Lower lobe of right lung (tissue), 2 donors: ENCODE data around the gene GNG7. TPM values are rescaled to one million over a fixed set of nuclear protein-coding genes. Genes with fewer than 3 reads are reported as not detected.
"Not testable (repeated sequence)": the region's sequence is repeated elsewhere in the genome, so short reads cannot be mapped to it uniquely, and the experiment has no call there.

ENCODE experiments used
- ATAC-seq, 2 donors: fragments of 200-7000 bp; cut with Tn5 transposase; one replicate each; pipeline ENCODE4 v1.9.1; 2020 to 2022; ENCODE audit warnings: mild to moderate bottlenecking in 2 of 2, moderate library complexity in 2 of 2
- DNase-seq: peaks from one replicate; pipeline ENCODE4 v3.0.0-alpha.2; 2020
- H3K27ac ChIP-seq: fragments of 200-600 bp; one replicate; pipeline ENCODE4 v1.8.0; 2022
- H3K27me3 ChIP-seq: fragments of 200-600 bp; one replicate; pipeline ENCODE4 v1.8.0; 2022; ENCODE audit warnings: low read depth
- H3K36me3 ChIP-seq: fragments of 200-600 bp; one replicate; pipeline ENCODE4 v1.8.0; 2022; ENCODE audit warnings: mild to moderate bottlenecking
- H3K4me1 ChIP-seq: fragments of 200-600 bp; one replicate; pipeline ENCODE4 v1.8.0; 2022
- H3K4me3 ChIP-seq: fragments of 200-600 bp; one replicate; pipeline ENCODE4 v1.8.0; 2022; ENCODE audit warnings: mild to moderate bottlenecking
- H3K9me3 ChIP-seq: fragments of 200-600 bp; one replicate; pipeline ENCODE4 v1.8.0; 2022
- CTCF ChIP-seq: fragments of 200-600 bp; IDR thresholded peaks from one replicate; pipeline ENCODE4 v1.8.0; 2022; ENCODE audit warnings: antibody characterized with exemption, mild to moderate bottlenecking
- intact Hi-C: fragments of 100-400 bp; cut with DNase I; formaldehyde crosslinking; loops from one replicate; pipeline ENCODE4 v1.11.0; 2022
- total RNA-seq: library from RNA; stranded (reverse); fragmentation: NEBNext Ultra II Directional; extraction: Animal tissue kit (Norgen Biotek cat#: 25700); gene quantifications from one replicate; pipeline ENCODE4 v1.2.1, GENCODE V29; 2021
- donor health status: DM: no; HTN: yes; CAD: no; lungs with severe emphysema.

GNG7 gene
- total RNA-seq, 1 donor from 2014 or later, result 6.2 TPM

- intact Hi-C loops, result no loop called here
- no peaks in the 10 kb centered on the region for H3K36me3 ChIP-seq
- no peaks in the 10 kb centered on the region for H3K4me1 ChIP-seq
- DNase-seq (no peak), ATAC-seq (peak; percentile 36 to 38)
- H3K27ac ChIP-seq, result no peak overlapping the region
- H3K4me3 ChIP-seq, result no peak overlapping the region
- H3K9me3 ChIP-seq, result no peaks in the 10 kb centered on the region
- no peaks in the 10 kb centered on the region for H3K27me3 ChIP-seq
- TF ChIP-seq CTCF, result no peak
Observed at GRCh38 chr19:2524840-2525723, 177.4 kb downstream of the GNG7 start.

- H3K4me3 ChIP-seq, result no peak overlapping the region
- DNase-seq (no peak), ATAC-seq (no peak)
- no peaks in the 10 kb centered on the region for H3K27me3 ChIP-seq
- intact Hi-C loops, result no loop called here
- no peaks in the 10 kb centered on the region for H3K9me3 ChIP-seq
- no peak for TF ChIP-seq CTCF
- no peak overlapping the region for H3K27ac ChIP-seq
- no peaks in the 10 kb centered on the region for H3K4me1 ChIP-seq
- H3K36me3 ChIP-seq, result no peaks in the 10 kb centered on the region
Observed at GRCh38 chr19:2524361-2524839, 178.1 kb downstream of the GNG7 start.

- ATAC-seq (no peak), DNase-seq (no peak)
- Histone ChIP-seq H3K27ac (no peak overlapping the region), H3K9me3 (no peaks in the 10 kb centered on the region), H3K36me3 (no peaks in the 10 kb centered on the region), H3K4me1 (no peaks in the 10 kb centered on the region), H3K27me3 (no peaks in the 10 kb centered on the region), H3K4me3 (no peak overlapping the region)
- no peak for TF ChIP-seq CTCF
- intact Hi-C loops, result no loop called here
Observed at GRCh38 chr19:2523630-2524311, 178.7 kb downstream of the GNG7 start.

- TF ChIP-seq CTCF, result no peak
- H3K27ac ChIP-seq, result no peak overlapping the region
- ATAC-seq, result no peak
- no peaks in the 10 kb centered on the region for H3K4me1 ChIP-seq
- intact Hi-C loops, result no loop called here
- H3K36me3 ChIP-seq, result no peaks in the 10 kb centered on the region
- H3K9me3 ChIP-seq, result no peaks in the 10 kb centered on the region
- H3K27me3 ChIP-seq, result no peaks in the 10 kb centered on the region
- no peak for DNase-seq
- H3K4me3 ChIP-seq, result no peak overlapping the region
Observed at GRCh38 chr19:2519482-2519881, 183.0 kb downstream of the GNG7 start.

- intact Hi-C loops, H3K27me3 ChIP-seq, H3K27ac ChIP-seq, ATAC-seq, H3K36me3 ChIP-seq, H3K9me3 ChIP-seq, H3K4me1 ChIP-seq, DNase-seq, H3K4me3 ChIP-seq: not testable (repeated sequence)
Observed at GRCh38 chr19:2518856-2519255, 183.6 kb downstream of the GNG7 start.
